Activated CD4-positive, alpha-beta T cell treated with anti-CD3 and anti-CD28 coated beads, Interleukin-2, amount 10 ng/mL, durations not matched to agents 24 days and 14 days (primary cell): Measurements from ENCODE around the gene FAM13A. TPM values are rescaled to one million over a fixed set of nuclear protein-coding genes. Genes with fewer than 3 reads are reported as not detected.

ENCODE experiments used
- DNase-seq: peaks from one replicate; pipeline ENCODE4 v3.0.0; 2022
- H3K27ac Mint-ChIP-seq: one replicate; pipeline ENCODE4 v1.8.0; 2022; ENCODE audit warnings: mild to moderate bottlenecking, mixed read lengths
- H3K27me3 Mint-ChIP-seq: one replicate; pipeline ENCODE4 v1.8.0; 2022; ENCODE audit warnings: mixed read lengths
- H3K36me3 Mint-ChIP-seq: one replicate; pipeline ENCODE4 v1.8.0; 2022; ENCODE audit warnings: low read depth, mild to moderate bottlenecking, mixed read lengths
- H3K4me1 Mint-ChIP-seq: one replicate; pipeline ENCODE4 v1.8.0; 2021; ENCODE audit warnings: mixed read lengths
- H3K4me3 Mint-ChIP-seq: one replicate; pipeline ENCODE4 v1.8.0; 2022; ENCODE audit warnings: mild to moderate bottlenecking, moderate library complexity, mixed read lengths
- H3K9me3 Mint-ChIP-seq: one replicate; pipeline ENCODE4 v1.8.0; 2021; ENCODE audit warnings: mixed read lengths
- intact Hi-C: fragments of 100-400 bp; cut with micrococcal nuclease; formaldehyde crosslinking; loops from one replicate; pipeline ENCODE4 v1.15.1; 2023
- total RNA-seq: library from RNA; stranded (reverse); gene quantifications from 2 replicates; pipeline ENCODE4 v1.2.3, GENCODE V29; 2022

The FAM13A gene
- total RNA-seq, 1 donor from 2014 or later: 3.0 TPM

DNA sequence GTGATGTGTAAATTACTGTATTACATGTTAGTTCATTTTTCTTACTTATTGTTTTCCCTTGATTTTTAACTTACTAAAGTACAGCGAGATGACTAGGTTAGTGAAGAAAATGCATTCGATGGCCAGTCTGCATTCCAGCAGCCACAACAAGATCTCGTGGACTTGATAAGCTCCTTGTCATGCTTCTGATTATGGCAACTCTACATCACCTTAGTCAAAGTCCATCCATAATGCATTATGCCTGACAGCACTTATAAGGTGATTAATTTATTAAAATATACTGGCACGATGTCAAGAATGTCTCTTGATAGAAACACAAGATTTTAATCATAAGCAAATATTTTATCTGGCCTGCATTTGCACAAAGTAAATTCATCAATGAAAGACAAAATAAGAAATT lies 249.5 kb downstream of the FAM13A start:
- Mint-ChIP-seq H3K9me3 (no peaks in the 10 kb centered on the region), H3K27me3 (peaks cover 15% of the 10 kb centered on the region), H3K27ac (no peak overlapping the region), H3K4me1 (peaks cover 15% of the 10 kb centered on the region), H3K36me3 (peaks cover 19% of the 10 kb centered on the region), H3K4me3 (no peak overlapping the region)
- intact Hi-C loops: loop anchor here (10.0 kb wide), 1 partner anchor 653 kb away; the partner anchor contains the start of gene ABCG2
- DNase-seq: peak; percentile 12

DNA sequence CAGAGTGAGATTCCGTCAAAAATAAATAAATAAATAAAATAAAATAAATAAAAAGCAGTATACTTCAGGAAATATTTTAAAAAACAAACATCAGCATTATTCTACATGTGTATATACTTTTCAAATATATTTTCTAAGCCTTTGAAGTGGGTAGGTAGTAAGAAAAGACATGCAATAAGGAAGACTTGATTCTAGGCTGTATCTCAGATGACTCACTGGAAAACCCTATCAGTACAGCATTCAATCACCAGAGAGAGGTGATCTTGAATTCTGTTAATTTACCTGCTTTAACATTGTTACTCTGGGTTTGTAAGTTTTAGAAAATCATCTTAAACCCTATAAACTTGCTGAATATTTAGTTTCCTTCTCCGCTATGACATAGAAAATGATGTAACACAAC lies 252.8 kb downstream of the FAM13A start:
- H3K4me3 Mint-ChIP-seq: no peak overlapping the region
- H3K9me3 Mint-ChIP-seq: no peaks in the 10 kb centered on the region
- no peak overlapping the region for H3K27ac Mint-ChIP-seq
- intact Hi-C loops: loop anchor here (5.0 to 10.0 kb wide), 4 partner anchors 277 to 649 kb away; partner anchors contain the start of genes ABCG2 and TIGD2
- H3K36me3 Mint-ChIP-seq: peaks cover 30% of the 10 kb centered on the region
- peak; percentile 44 for DNase-seq
- H3K27me3 Mint-ChIP-seq: peaks cover 20% of the 10 kb centered on the region
- H3K4me1 Mint-ChIP-seq: peaks cover 17% of the 10 kb centered on the region

DNA sequence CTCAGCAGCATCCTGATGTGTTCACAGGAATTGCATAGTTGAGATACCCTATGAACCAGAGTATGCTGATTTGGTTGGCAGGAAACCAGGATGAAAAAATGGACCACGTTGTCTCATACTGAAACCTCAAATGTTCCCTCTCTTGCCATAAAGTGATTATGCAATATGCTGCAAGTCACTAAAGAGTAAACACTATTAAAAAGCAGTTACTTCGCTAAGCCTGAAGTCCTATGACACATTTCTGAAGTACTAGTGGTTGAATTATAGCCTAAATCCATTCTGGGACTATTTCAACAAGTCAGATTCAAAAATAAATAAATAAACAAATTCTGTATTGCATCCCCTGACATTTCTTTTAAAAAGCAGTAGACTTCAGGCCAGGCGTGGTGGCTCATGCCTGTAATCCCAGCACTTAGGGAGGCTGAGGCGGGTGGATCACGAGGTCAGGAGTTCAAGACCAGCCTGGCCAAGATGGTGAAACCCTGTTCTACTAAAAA lies 253.3 kb downstream of the FAM13A start:
- Mint-ChIP-seq H3K36me3 (peaks cover 31% of the 10 kb centered on the region), H3K27ac (no peak overlapping the region), H3K27me3 (peaks cover 21% of the 10 kb centered on the region), H3K9me3 (no peaks in the 10 kb centered on the region), H3K4me1 (peaks cover 17% of the 10 kb centered on the region), H3K4me3 (no peak overlapping the region)
- intact Hi-C loops: loop anchor here (1.0 to 10.0 kb wide), 6 partner anchors 11 to 649 kb away; partner anchors contain the start of genes ABCG2 and TIGD2
- DNase-seq: peak; percentile 67

DNA sequence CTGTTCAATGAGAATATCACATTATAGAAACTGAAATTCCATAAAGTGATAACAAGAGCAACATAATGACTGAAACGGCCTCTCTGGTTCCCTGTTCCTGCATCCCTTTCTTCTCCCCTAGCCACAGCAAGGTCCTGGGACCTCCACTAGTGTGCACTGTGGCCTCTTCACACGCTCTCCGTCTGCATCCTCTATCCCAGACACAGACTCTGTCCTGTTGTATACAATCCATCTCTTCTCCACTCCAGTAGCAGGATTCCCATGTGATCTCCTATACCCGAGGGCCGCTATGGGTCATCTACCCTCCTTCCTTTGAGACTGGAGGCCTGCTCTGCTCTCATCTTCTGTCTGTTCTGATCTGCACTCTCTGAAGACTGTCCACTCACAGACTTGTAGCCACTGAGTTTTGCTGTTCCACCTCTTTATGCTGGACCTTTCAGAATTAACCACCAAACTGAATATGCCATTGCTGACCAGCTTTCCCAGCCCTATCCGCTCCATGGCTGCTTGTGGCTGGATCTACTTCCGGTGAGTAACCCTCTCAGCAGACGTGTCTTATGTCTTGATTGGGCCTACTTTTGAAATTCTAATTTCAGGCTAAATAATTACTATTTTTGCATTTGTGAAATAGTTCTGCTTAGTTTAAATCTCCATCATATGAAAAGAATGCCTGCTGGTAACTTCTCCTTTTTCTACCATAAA lies 254.2 kb downstream of the FAM13A start:
- DNase-seq: no peak
- H3K27me3 Mint-ChIP-seq: peaks cover 28% of the 10 kb centered on the region
- H3K9me3 Mint-ChIP-seq: no peaks in the 10 kb centered on the region
- H3K4me1 Mint-ChIP-seq: peaks cover 17% of the 10 kb centered on the region
- H3K36me3 Mint-ChIP-seq: peaks cover 38% of the 10 kb centered on the region
- no peak overlapping the region for H3K4me3 Mint-ChIP-seq
- no peak overlapping the region for H3K27ac Mint-ChIP-seq
- intact Hi-C loops: loop anchor here (1.0 to 10.0 kb wide), 6 partner anchors 10 to 648 kb away; partner anchors contain the start of genes ABCG2 and TIGD2

DNA sequence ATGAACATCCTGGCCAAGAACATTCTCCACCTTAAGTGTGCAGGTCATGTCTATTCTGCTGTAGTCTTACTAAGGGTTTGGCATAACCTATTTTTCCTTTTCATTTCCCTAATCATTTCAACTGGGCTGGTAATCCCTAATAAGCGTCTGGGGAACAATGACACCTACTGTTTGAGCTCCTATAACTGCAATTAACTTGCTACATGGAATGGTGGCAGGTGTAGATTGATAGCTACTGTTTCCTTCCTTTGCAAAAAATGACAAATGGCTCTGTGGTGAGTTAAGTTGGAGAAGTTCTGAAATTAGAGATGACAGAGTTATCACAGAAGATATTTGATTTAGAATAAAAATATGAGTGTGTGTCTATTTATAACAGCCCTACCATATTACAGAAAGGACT lies 254.8 kb downstream of the FAM13A start:
- Mint-ChIP-seq H3K27me3 (peaks cover 31% of the 10 kb centered on the region), H3K4me3 (no peak overlapping the region), H3K4me1 (peaks cover 17% of the 10 kb centered on the region), H3K9me3 (no peaks in the 10 kb centered on the region), H3K27ac (no peak overlapping the region), H3K36me3 (peaks cover 40% of the 10 kb centered on the region)
- DNase-seq: no peak
- intact Hi-C loops: loop anchor here (5.0 to 10.0 kb wide), 4 partner anchors 275 to 647 kb away; partner anchors contain the start of genes ABCG2 and TIGD2

DNA sequence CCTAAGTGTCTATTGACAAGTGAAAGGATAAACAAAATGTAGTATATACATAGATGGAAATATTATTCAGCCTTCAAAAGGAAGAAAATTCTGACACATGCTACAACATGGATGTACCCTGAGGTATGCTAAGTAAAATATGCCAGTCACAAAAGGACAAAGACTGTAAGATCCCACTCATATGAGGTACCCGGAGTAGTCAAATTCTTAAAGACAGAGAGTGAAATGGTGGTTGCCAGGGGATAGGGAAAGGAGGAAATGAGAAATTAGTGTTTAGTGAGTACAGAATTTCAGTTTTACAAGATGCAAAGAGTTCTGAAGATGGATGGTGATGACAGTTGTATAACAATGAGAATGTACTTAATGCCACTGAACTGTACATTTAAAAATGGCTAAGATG lies 257.1 kb downstream of the FAM13A start:
- no peak for DNase-seq
- H3K4me1 Mint-ChIP-seq: peaks cover 17% of the 10 kb centered on the region
- H3K36me3 Mint-ChIP-seq: peaks cover 34% of the 10 kb centered on the region
- no peak overlapping the region for H3K27ac Mint-ChIP-seq
- intact Hi-C loops: loop anchor here (5.0 to 10.0 kb wide), 4 partner anchors 273 to 645 kb away; partner anchors contain the start of genes ABCG2 and TIGD2
- no peak overlapping the region for H3K4me3 Mint-ChIP-seq
- no peaks in the 10 kb centered on the region for H3K9me3 Mint-ChIP-seq
- H3K27me3 Mint-ChIP-seq: peaks cover 31% of the 10 kb centered on the region

DNA sequence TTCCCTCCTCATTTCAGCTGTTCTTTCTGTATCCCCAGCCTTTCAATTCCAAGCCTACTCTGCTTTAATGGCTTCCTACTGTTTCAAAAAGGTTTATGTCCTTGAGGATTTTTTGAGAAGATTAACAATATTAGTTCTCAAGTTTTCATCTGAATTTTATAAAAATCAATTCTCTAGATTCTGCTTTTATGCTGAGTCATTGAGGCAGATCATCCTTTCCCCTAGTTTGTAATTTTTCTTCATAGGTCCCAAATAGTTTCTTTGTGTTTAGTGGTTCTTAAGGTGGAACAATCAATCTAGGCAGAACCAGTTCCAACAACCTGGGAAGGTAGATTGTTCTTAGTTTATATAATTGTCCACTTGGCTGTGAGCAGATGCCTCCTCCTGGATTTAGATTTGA lies 259.3 kb downstream of the FAM13A start:
- peaks cover 33% of the 10 kb centered on the region for H3K27me3 Mint-ChIP-seq
- intact Hi-C loops: no loop called here

DNA sequence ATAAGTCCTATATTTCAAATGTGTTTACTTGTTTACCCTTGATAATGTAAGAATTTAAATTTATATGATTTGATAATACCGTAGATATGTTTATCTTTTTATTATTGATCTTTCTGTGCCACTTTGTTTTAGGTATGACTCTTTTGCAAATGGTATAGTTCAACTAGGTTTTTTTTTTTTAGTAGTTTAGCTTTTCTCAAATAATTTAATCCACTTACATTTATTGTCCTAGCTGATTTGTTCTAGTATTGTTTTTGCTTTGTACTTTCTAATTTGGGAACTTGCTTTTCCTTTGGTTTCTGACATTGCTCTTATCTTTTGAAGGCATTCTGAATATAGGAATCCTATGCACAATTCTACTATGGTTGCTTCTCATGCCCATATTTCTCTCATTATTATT lies 260.4 kb downstream of the FAM13A start:
- peaks cover 37% of the 10 kb centered on the region for H3K27me3 Mint-ChIP-seq
- peaks cover 33% of the 10 kb centered on the region for H3K36me3 Mint-ChIP-seq
- no peak overlapping the region for H3K4me3 Mint-ChIP-seq
- no peak overlapping the region for H3K27ac Mint-ChIP-seq
- intact Hi-C loops: no loop called here
- H3K4me1 Mint-ChIP-seq: peaks cover 18% of the 10 kb centered on the region
- H3K9me3 Mint-ChIP-seq: no peaks in the 10 kb centered on the region
- no peak for DNase-seq

More for the DNA sequence above, 259.3 kb downstream of the FAM13A start:
- H3K27ac Mint-ChIP-seq: no peak overlapping the region
- H3K4me1 Mint-ChIP-seq: peaks cover 11% of the 10 kb centered on the region
- H3K4me3 Mint-ChIP-seq: no peak overlapping the region
- DNase-seq: no peak
- H3K36me3 Mint-ChIP-seq: peaks cover 35% of the 10 kb centered on the region
- H3K9me3 Mint-ChIP-seq: no peaks in the 10 kb centered on the region

DNA sequence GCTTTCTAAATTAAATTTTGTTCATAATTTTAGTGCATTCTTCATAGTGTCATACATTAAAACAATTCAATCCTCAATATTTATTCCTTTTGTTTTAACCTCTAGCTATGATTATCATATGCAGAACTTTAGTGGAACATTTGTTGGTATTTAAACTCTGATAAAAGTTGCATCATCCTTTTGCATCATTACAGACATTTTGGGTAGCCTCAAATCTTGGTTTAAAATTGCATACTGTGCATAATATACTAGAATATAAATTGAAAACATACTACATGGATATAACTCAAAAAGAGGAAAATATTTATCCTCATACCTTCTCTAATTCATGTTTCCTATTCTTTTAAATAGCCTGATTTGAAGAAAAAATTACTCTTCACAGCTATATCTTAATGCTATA lies 262.0 kb downstream of the FAM13A start:
- Mint-ChIP-seq H3K4me3 (no peak overlapping the region), H3K9me3 (no peaks in the 10 kb centered on the region), H3K27ac (no peak overlapping the region), H3K4me1 (peaks cover 17% of the 10 kb centered on the region), H3K27me3 (peaks cover 33% of the 10 kb centered on the region), H3K36me3 (peaks cover 36% of the 10 kb centered on the region)
- DNase-seq: no peak
- intact Hi-C loops: loop anchor here (5.0 kb wide), 2 partner anchors 198 to 273 kb away; partner anchors contain the start of gene PYURF

DNA sequence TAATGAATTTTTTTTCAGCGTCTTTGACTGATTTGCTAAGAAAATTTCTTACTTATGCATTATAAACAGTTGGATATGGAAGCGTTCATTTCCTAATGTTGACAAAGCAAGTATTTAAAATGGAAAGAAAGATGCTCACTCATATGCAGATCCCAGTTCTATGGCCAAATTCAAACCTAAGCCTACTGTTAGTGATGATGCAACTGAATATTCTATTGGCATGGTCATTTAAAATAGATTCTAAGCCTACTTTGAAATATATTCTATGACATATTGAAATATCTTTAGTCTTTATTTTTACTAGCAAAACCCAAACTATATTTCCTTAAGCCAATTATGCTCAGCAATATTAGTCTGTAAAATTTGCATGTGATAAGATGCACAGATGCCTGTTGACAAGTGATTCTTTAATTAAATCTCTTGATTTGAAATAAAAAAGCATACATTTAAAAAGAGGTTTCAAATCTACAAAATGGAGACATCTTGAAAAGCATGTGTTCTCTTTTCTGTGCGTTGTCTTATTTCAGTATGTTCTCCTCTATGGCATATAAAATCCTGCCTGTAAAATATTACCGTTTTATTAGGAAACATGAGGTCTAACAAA lies 262.8 kb downstream of the FAM13A start:
- H3K4me3 Mint-ChIP-seq: no peak overlapping the region
- peaks cover 29% of the 10 kb centered on the region for H3K27me3 Mint-ChIP-seq
- no peak for DNase-seq
- H3K4me1 Mint-ChIP-seq: peaks cover 15% of the 10 kb centered on the region
- H3K9me3 Mint-ChIP-seq: no peaks in the 10 kb centered on the region
- intact Hi-C loops: loop anchor here (5.0 kb wide), 2 partner anchors 197 to 272 kb away; partner anchors contain the start of gene PYURF
- H3K27ac Mint-ChIP-seq: no peak overlapping the region
- H3K36me3 Mint-ChIP-seq: peaks cover 38% of the 10 kb centered on the region

DNA sequence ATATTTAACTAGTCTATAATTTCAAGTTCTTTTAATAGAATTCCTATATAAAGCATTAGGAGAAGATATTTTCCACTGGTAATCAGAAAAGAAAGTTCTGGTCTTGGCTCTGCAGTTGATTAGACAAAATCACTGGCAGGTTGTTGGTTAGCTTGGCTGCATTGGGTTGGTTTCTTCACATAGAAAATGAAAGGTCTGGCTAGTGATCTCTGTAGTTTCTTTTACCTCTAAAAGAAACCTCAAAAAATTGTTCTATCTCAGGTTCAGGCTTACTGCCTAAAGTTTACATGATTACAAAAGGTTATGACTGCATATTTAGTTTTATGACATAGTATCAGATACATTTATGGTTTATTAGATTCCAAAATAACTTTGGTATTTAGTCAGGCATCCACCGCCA lies 263.5 kb downstream of the FAM13A start:
- no peaks in the 10 kb centered on the region for H3K9me3 Mint-ChIP-seq
- DNase-seq: no peak
- intact Hi-C loops: loop anchor here (5.0 kb wide), 2 partner anchors 196 to 271 kb away; partner anchors contain the start of gene PYURF
- no peak overlapping the region for H3K27ac Mint-ChIP-seq
- peaks cover 15% of the 10 kb centered on the region for H3K4me1 Mint-ChIP-seq
- no peak overlapping the region for H3K4me3 Mint-ChIP-seq
- H3K27me3 Mint-ChIP-seq: peaks cover 27% of the 10 kb centered on the region
- H3K36me3 Mint-ChIP-seq: peaks cover 37% of the 10 kb centered on the region

DNA sequence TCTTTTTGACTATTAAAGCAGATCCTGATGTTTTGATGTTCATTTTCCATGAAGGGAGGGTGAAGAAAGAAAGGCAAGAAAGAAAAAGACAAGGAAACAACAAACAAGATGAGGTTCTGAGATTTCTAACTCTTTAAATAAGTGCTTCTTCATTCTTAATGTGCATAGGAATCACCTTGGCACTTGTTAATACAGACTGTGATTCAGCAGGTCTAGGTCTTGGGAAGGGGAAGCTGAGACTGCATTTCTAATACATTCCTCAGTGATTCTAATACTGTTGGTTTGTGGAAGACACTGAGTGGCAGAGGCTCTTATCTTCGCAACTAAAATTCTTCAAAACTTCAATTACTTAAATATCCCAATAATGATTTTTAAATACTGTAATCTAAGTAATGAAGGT lies 264.2 kb downstream of the FAM13A start:
- peaks cover 35% of the 10 kb centered on the region for H3K36me3 Mint-ChIP-seq
- H3K27me3 Mint-ChIP-seq: peaks cover 21% of the 10 kb centered on the region
- intact Hi-C loops: loop anchor here (1.0 to 5.0 kb wide), 3 partner anchors 10 to 271 kb away; partner anchors contain the start of gene PYURF
- H3K4me1 Mint-ChIP-seq: peaks cover 15% of the 10 kb centered on the region
- no peaks in the 10 kb centered on the region for H3K9me3 Mint-ChIP-seq
- no peak overlapping the region for H3K4me3 Mint-ChIP-seq
- no peak for DNase-seq
- H3K27ac Mint-ChIP-seq: peak overlapping the region; percentile 74

DNA sequence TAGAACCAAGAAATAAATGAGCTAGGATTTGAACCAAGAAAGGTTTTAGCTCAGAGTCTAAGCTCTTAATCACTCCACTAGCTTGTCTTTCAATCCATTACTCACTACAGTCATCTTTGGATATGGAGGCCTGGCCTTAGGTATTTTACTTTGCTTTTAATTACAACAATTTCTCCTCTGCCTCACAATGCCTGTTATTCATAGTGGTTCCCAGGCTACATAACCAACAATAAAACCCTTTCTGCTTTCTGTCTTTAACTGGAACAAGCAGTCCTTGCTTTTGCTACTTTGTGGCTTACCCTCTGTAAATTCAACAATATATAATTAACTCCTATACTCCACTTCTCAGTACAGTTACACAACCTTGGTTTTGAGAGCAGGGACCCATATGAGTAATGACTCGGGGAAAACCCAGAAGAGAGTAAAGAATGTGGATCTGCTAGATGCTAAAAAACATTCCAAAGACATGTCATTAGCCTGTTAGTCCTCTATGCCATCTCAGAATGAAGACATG lies 264.7 kb downstream of the FAM13A start:
- Mint-ChIP-seq H3K27me3 (peaks cover 16% of the 10 kb centered on the region), H3K4me1 (peaks cover 15% of the 10 kb centered on the region), H3K36me3 (peaks cover 33% of the 10 kb centered on the region), H3K4me3 (no peak overlapping the region), H3K9me3 (no peaks in the 10 kb centered on the region), H3K27ac (peak overlapping the region; percentile 74)
- intact Hi-C loops: loop anchor here (1.0 to 5.0 kb wide), 3 partner anchors 11 to 270 kb away; partner anchors contain the start of gene PYURF
- no peak for DNase-seq
